Fibroblast of gingiva (primary cell): Measurements from ENCODE around the gene PLIN4.

Experiments
- DNase-seq: peaks from one replicate; pipeline ENCODE4 v3.0.0-alpha.2; 2011; ENCODE audit warnings: low read depth

PLIN4 gene

GRCh38 chr19:4492337-4493103 lies 25.8 kb downstream of the PLIN4 start:
- no peak for DNase-seq

- no peak for DNase-seq
Measured at GRCh38 chr19:4491446-4491845, 26.8 kb downstream of the PLIN4 start.

GRCh38 chr19:4488496-4488895 lies 29.8 kb downstream of the PLIN4 start:
- DNase-seq, result no peak

- DNase-seq, result no peak
Measured at GRCh38 chr19:4487572-4487971, 30.7 kb downstream of the PLIN4 start.

GRCh38 chr19:4483385-4483784 lies 34.9 kb downstream of the PLIN4 start:
- no peak for DNase-seq

GRCh38 chr19:4482721-4483364 lies 35.4 kb downstream of the PLIN4 start:
- DNase-seq, result no peak

- no peak for DNase-seq
Measured at GRCh38 chr19:4477034-4477801, 41.1 kb downstream of the PLIN4 start.

GRCh38 chr19:4474514-4475022 lies 43.7 kb downstream of the PLIN4 start:
- DNase-seq, result peak; percentile 37

- no peak for DNase-seq
Measured at GRCh38 chr19:4473763-4474513, 44.3 kb downstream of the PLIN4 start.

- DNase-seq, result no peak
Measured at GRCh38 chr19:4473011-4473762, 45.1 kb downstream of the PLIN4 start.

- DNase-seq, result no peak
Measured at GRCh38 chr19:4472174-4472974, 45.9 kb downstream of the PLIN4 start, which contains the start of gene HDGFL2. Gene HDGFL2 (plus strand): TSS chr19:4472297. CDS start chr19:4472351, 54 bp downstream.

- DNase-seq, result peak; percentile 100
Measured at GRCh38 chr19:4471403-4472173, 46.7 kb downstream of the PLIN4 start.

- DNase-seq, result no peak
Measured at GRCh38 chr19:4467835-4468234, 50.5 kb downstream of the PLIN4 start.

- no peak for DNase-seq
Measured at GRCh38 chr19:4464815-4465581, 53.3 kb downstream of the PLIN4 start.

- peak; percentile 100 for DNase-seq
Measured at GRCh38 chr19:4457654-4458395, 60.5 kb downstream of the PLIN4 start, which contains the start of gene UBXN6. Gene UBXN6 (minus strand): TSS chr19:4457794. CDS start chr19:4457697, 97 bp downstream.

- peak; percentile 75 for DNase-seq
Measured at GRCh38 chr19:4456843-4457653, 61.2 kb downstream of the PLIN4 start.

- peak; percentile 49 for DNase-seq
Measured at GRCh38 chr19:4456476-4456842, 61.8 kb downstream of the PLIN4 start.
